Panc1 (cell line): Measurements from ENCODE around the gene NPSR1. TPM values are rescaled to one million over a fixed set of nuclear protein-coding genes. Genes with fewer than 3 reads are reported as not detected.

ENCODE experiments used
- ATAC-seq: fragments of 200-7000 bp; cut with Tn5 transposase; 2 replicates; pipeline ENCODE4 v1.9.1; 2020; ENCODE audit warnings: mild to moderate bottlenecking, moderate library complexity
- BruUV-seq: library from RNA; stranded (reverse); fragments of 400-500 nt; replicated peaks from 2 replicates; lab custom pipeline; 2021; lab: Mats Ljungman, UMichigan
- CTCF ChIA-PET: fragments of 300-600 bp; sonication (Branson Sonifier 250); formaldehyde crosslinking; loops from one replicate; lab custom pipeline; 2022; ENCODE audit warnings: antibody characterized with exemption; lab: Charles Lee
- POLR2A ChIA-PET: fragments of 300-600 bp; sonication (Branson Sonifier 250); formaldehyde crosslinking; loops from one replicate; lab custom pipeline; 2022; ENCODE audit warnings: antibody characterized with exemption; lab: Charles Lee
- DNase-seq: peaks from one replicate; pipeline ENCODE4 v3.0.0-alpha.2; 2010; ENCODE audit warnings: low read depth, low spot score
- H3K27ac ChIP-seq: 2 replicates; pipeline ENCODE4 v1.5.1; 2011; ENCODE audit warnings: mild to moderate bottlenecking, low read length, inconsistent platforms
- H3K27me3 ChIP-seq: fragments of 200-500 bp; sonication (Bioruptor generic); 2 replicates; pipeline ENCODE4 v1.6.0; 2014; ENCODE audit warnings: low read length, inconsistent platforms; ENCODE audit not compliant: control insufficient read depth, insufficient read depth
- H3K36me3 ChIP-seq: fragments of 200-500 bp; sonication (Bioruptor generic); 2 replicates; pipeline ENCODE4 v1.5.1; 2014; ENCODE audit warnings: inconsistent platforms, mild to moderate bottlenecking, low read length, moderate library complexity; ENCODE audit not compliant: control insufficient read depth, insufficient read depth
- H3K4me1 ChIP-seq: 2 replicates; pipeline ENCODE4 v1.5.1; 2011; ENCODE audit warnings: inconsistent platforms, mild to moderate bottlenecking, low read length, moderate library complexity; ENCODE audit not compliant: control insufficient read depth, insufficient read depth
- H3K4me3 ChIP-seq, 2 experiments: 2 replicates each; pipeline ENCODE4 v1.5.1; 2011 to 2012; ENCODE audit warnings: low read depth in 2 of 2, low read length in 2 of 2, mild to moderate bottlenecking in 2 of 2, inconsistent platforms in 1 of 2, moderate library complexity in 1 of 2
- H3K9me3 ChIP-seq: fragments of 200-500 bp; sonication (Bioruptor generic); 2 replicates; pipeline ENCODE4 v1.5.1; 2014; ENCODE audit warnings: low read depth, mild to moderate bottlenecking, inconsistent platforms, low read length, moderate library complexity; ENCODE audit not compliant: control insufficient read depth, insufficient read depth
- CTCF ChIP-seq: fragments of 450-650 bp; IDR thresholded peaks from 2 replicates; pipeline ENCODE4 v1.5.1; 2017; ENCODE audit warnings: mild to moderate bottlenecking
- POLR2AphosphoS5 ChIP-seq: IDR thresholded peaks from 2 replicates; pipeline ENCODE4 v1.6.1; 2012; ENCODE audit warnings: mild to moderate bottlenecking, low read depth, low read length, moderate library complexity
- REST ChIP-seq, 2 experiments: IDR thresholded peaks; 2 replicates each; pipeline ENCODE4 v1.6.1; 2011 to 2012; ENCODE audit warnings: low read depth in 2 of 2, control low read depth in 1 of 2, low read length in 1 of 2, mild to moderate bottlenecking in 1 of 2, moderate library complexity in 1 of 2; ENCODE audit not compliant: insufficient read depth in 1 of 2
- SIN3A ChIP-seq: IDR thresholded peaks from 2 replicates; pipeline ENCODE4 v1.6.1; 2012; ENCODE audit warnings: low read depth, mild to moderate bottlenecking, low read length, moderate library complexity, borderline replicate concordance; ENCODE audit not compliant: insufficient read depth
- TCF7L2 ChIP-seq: IDR thresholded peaks from 2 replicates; pipeline ENCODE4 v1.6.1; 2011; ENCODE audit warnings: mild to moderate bottlenecking, low read depth, low read length, inconsistent platforms
- in situ Hi-C: cut with HindIII; loops from 2 replicates; pipeline ENCODE4 v1.10.0; 2016; ENCODE audit warnings: low sequenced_read_pairs, low pct_unique_long_range_greater_than_20kb
- intact Hi-C: fragments of 100-400 bp; cut with micrococcal nuclease; formaldehyde crosslinking; loops from one replicate; pipeline ENCODE4 v1.10.0; 2022; ENCODE audit not compliant: unreplicated experiment
- total RNA-seq: library from RNA; stranded (reverse); gene quantifications from one replicate; pipeline ENCODE4 v1.2.1, GENCODE V29; 2021; ENCODE audit not compliant: unreplicated experiment

Gene NPSR1
- total RNA-seq, 1 experiment from 2014 or later, result not detected

GRCh38 chr7:34780546-34780945 is 122.5 kb downstream of the NPSR1 start:
- no peaks in the 10 kb centered on the region for H3K4me1 ChIP-seq
- peaks cover 10% of the 10 kb centered on the region; the same call in 1 of the 2 replicates for H3K9me3 ChIP-seq
- ChIA-PET POLR2A (no interaction called here), CTCF (no interaction called here)
- no peak for ATAC-seq
- DNase-seq, result no peak
- H3K27me3 ChIP-seq, result no peaks in the 10 kb centered on the region
- H3K4me3 ChIP-seq, result no peak overlapping the region
- no peak overlapping the region for H3K27ac ChIP-seq
- intact Hi-C loops, result no loop called here
- in situ Hi-C loops, result no loop called here
- no TSS peak for BruUV-seq
- TF ChIP-seq POLR2AphosphoS5 (no peak), CTCF (no peak), TCF7L2 (no peak), REST (IDR thresholded peaks at IDR 0.05; ENCODE audit: insufficient read depth in 1 of 2, low read depth in 2 of 2, low read length in 1 of 2) (no peak), SIN3A (no peak)
- H3K36me3 ChIP-seq, result no peaks in the 10 kb centered on the region

- H3K9me3 ChIP-seq, result peaks cover 6% of the 10 kb centered on the region; the same call in 1 of the 2 replicates
- intact Hi-C loops (no loop called here), in situ Hi-C loops (no loop called here)
- ChIA-PET CTCF (no interaction called here), POLR2A (no interaction called here)
- H3K4me3 ChIP-seq, result no peak overlapping the region
- ATAC-seq (no peak), DNase-seq (no peak)
- no peak overlapping the region for H3K27ac ChIP-seq
- BruUV-seq, result no TSS peak
- no peaks in the 10 kb centered on the region for H3K27me3 ChIP-seq
- no peak for TF ChIP-seq TCF7L2
- TF ChIP-seq POLR2AphosphoS5, result no peak
- TF ChIP-seq SIN3A, result no peak
- no peak; the same call in 1 of the 2 replicates for TF ChIP-seq CTCF
- no peak for TF ChIP-seq REST (IDR thresholded peaks at IDR 0.05; ENCODE audit: insufficient read depth in 1 of 2, low read depth in 2 of 2, low read length in 1 of 2)
- no peaks in the 10 kb centered on the region for H3K4me1 ChIP-seq
- H3K36me3 ChIP-seq, result no peaks in the 10 kb centered on the region
These were observed 129.6 kb downstream of the NPSR1 start for GRCh38 chr7:34787586-34787985.
